ENCODE measurements around the gene PRICKLE1. TPM values are rescaled to one million over a fixed set of nuclear protein-coding genes. Genes with fewer than 3 reads are reported as not detected.

PRICKLE1 gene
- total RNA-seq, 5 donors from 2014 or later (not counting 1 experiment from before 2014, with no cell fraction given), result 0.29 to 1.1 (median 0.43) TPM

- no CpG with 5 or more reads among the region's 1 CpG for WGBS (ENCODE audit: insufficient coverage)
- Histone ChIP-seq H3K4me3 (ENCODE audit: control insufficient read depth in 1 of 2, extremely low read depth in 1 of 2, low read length in 1 of 2) (no peak overlapping the region), H3K4me1 (ENCODE audit: control insufficient read depth in 1 of 2, extremely low read depth in 1 of 2, insufficient read depth in 2 of 2, low read length in 2 of 2) (no peaks in the 10 kb centered on the region), H3K9me3 (no peaks in the 10 kb centered on the region), H3K36me3 (ENCODE audit: control insufficient read depth in 2 of 2, extremely low read depth in 1 of 2, insufficient read depth in 1 of 2, low read length in 1 of 2) (no peaks in the 10 kb centered on the region), H3K27ac (ENCODE audit: low read length) (no peak overlapping the region), H3K27me3 (replicated peaks in 1 of 2; ENCODE audit: control insufficient read depth in 2 of 2, extremely low read depth in 1 of 2, insufficient read depth in 2 of 2, low read length in 1 of 2) (no peaks in the 10 kb centered on the region)
- Mint-ChIP-seq H3K27ac (no peak overlapping the region), H3K9me3 (peaks cover 2 to 5% (median 5%) of the 10 kb centered on the region in 3 donors), H3K36me3 (no peaks in the 10 kb centered on the region), H3K4me1 (no peaks in the 10 kb centered on the region), H3K27me3 (peaks cover 7 to 15% of the 10 kb centered on the region in 2 donors), H3K4me3 (no peak overlapping the region)
- CTCF ChIA-PET, result no interaction called here
- POLR2A ChIA-PET, result no interaction called here
- no peak for ATAC-seq (replicated peaks in 1 of 4)
- no peak for DNase-seq
These were observed 77.9 kb downstream of the PRICKLE1 start for GRCh38 chr12:42511656-42512055.

DNA sequence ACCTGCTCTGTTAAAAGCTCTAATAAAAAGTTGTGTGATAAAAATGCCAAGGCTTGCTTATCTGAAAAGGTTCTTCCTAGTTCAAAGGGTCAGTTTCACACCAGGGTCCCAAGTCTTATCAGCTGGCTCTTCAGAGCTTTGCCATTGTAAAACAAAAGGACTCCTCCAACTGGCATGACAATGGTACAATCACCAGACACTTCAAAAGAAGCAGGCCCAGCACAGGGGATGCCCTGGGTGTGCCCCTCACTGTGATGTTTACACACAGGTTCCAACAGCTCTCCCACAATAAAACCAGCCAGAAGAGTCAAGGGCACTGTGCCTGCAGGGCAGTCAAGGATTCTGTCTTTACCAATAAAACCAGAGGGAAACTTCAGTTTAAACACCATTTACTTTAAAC, 78.7 kb downstream of the PRICKLE1 start:
- ChIA-PET POLR2A (no interaction called here), CTCF (no interaction called here)
- H3K9me3 ChIP-seq, result no peaks in the 10 kb centered on the region
- H3K4me3 ChIP-seq (ENCODE audit: control insufficient read depth in 1 of 2, extremely low read depth in 1 of 2, low read length in 1 of 2), result no peak overlapping the region
- no peaks in the 10 kb centered on the region for H3K36me3 Mint-ChIP-seq
- H3K27me3 Mint-ChIP-seq, result peaks cover 4 to 10% of the 10 kb centered on the region in 2 donors
- H3K4me1 Mint-ChIP-seq, result no peaks in the 10 kb centered on the region
- DNase-seq (no peak), ATAC-seq (replicated peaks in 1 of 4) (no peak)
- H3K4me1 ChIP-seq (ENCODE audit: control insufficient read depth in 1 of 2, extremely low read depth in 1 of 2, insufficient read depth in 2 of 2, low read length in 2 of 2), result no peaks in the 10 kb centered on the region
- no peak overlapping the region for H3K27ac Mint-ChIP-seq
- H3K27me3 ChIP-seq (replicated peaks in 1 of 2; ENCODE audit: control insufficient read depth in 2 of 2, extremely low read depth in 1 of 2, insufficient read depth in 2 of 2, low read length in 1 of 2), result no peaks in the 10 kb centered on the region
- no peak overlapping the region for H3K27ac ChIP-seq (ENCODE audit: low read length)
- no peaks in the 10 kb centered on the region for H3K9me3 Mint-ChIP-seq
- H3K36me3 ChIP-seq (ENCODE audit: control insufficient read depth in 2 of 2, extremely low read depth in 1 of 2, insufficient read depth in 1 of 2, low read length in 1 of 2), result no peaks in the 10 kb centered on the region
- H3K4me3 Mint-ChIP-seq, result no peak overlapping the region

- Mint-ChIP-seq H3K4me3 (no peak overlapping the region), H3K4me1 (no peaks in the 10 kb centered on the region), H3K9me3 (no peaks in the 10 kb centered on the region), H3K27ac (no peak overlapping the region), H3K27me3 (peaks cover 4 to 13% of the 10 kb centered on the region in 2 donors), H3K36me3 (no peaks in the 10 kb centered on the region)
- Histone ChIP-seq H3K4me1 (ENCODE audit: control insufficient read depth in 1 of 2, extremely low read depth in 1 of 2, insufficient read depth in 2 of 2, low read length in 2 of 2) (no peaks in the 10 kb centered on the region), H3K27ac (ENCODE audit: low read length) (no peak overlapping the region), H3K27me3 (replicated peaks in 1 of 2; ENCODE audit: control insufficient read depth in 2 of 2, extremely low read depth in 1 of 2, insufficient read depth in 2 of 2, low read length in 1 of 2) (no peaks in the 10 kb centered on the region), H3K36me3 (ENCODE audit: control insufficient read depth in 2 of 2, extremely low read depth in 1 of 2, insufficient read depth in 1 of 2, low read length in 1 of 2) (no peaks in the 10 kb centered on the region), H3K4me3 (ENCODE audit: control insufficient read depth in 1 of 2, extremely low read depth in 1 of 2, low read length in 1 of 2) (no peak overlapping the region), H3K9me3 (no peaks in the 10 kb centered on the region)
- POLR2A ChIA-PET, result no interaction called here
- WGBS (ENCODE audit: insufficient coverage), result no CpG with 5 or more reads among the region's 5 CpGs
- DNase-seq, result no peak
- ATAC-seq (replicated peaks in 1 of 4), result no peak
- CTCF ChIA-PET, result no interaction called here
These were observed 80.6 kb downstream of the PRICKLE1 start for GRCh38 chr12:42508913-42509460.

DNA sequence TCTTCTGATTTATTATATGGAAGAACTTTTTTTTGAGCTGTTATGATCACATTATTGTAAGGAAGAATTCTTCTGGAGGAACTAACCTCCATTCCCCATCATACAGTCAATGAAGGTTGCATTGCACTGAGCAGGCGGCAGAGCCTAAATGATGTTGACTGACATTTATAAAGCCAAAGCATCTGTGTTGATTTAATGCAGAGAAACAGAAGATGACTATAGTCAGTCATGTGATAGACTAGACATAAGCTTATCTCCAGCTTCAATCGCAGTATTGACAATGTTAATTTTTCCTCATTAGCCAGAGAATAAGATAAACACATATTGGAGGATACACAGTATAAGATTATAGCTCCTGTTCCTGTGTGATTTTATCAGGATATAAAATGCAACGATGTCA, 82.0 kb downstream of the PRICKLE1 start:
- Histone ChIP-seq H3K4me3 (ENCODE audit: control insufficient read depth in 1 of 2, extremely low read depth in 1 of 2, low read length in 1 of 2) (no peak overlapping the region), H3K4me1 (ENCODE audit: control insufficient read depth in 1 of 2, extremely low read depth in 1 of 2, insufficient read depth in 2 of 2, low read length in 2 of 2) (no peaks in the 10 kb centered on the region), H3K9me3 (no peaks in the 10 kb centered on the region), H3K27me3 (replicated peaks in 1 of 2; ENCODE audit: control insufficient read depth in 2 of 2, extremely low read depth in 1 of 2, insufficient read depth in 2 of 2, low read length in 1 of 2) (no peaks in the 10 kb centered on the region), H3K36me3 (ENCODE audit: control insufficient read depth in 2 of 2, extremely low read depth in 1 of 2, insufficient read depth in 1 of 2, low read length in 1 of 2) (no peaks in the 10 kb centered on the region), H3K27ac (ENCODE audit: low read length) (no peak overlapping the region)
- Mint-ChIP-seq H3K9me3 (no peaks in the 10 kb centered on the region), H3K4me3 (no peak overlapping the region), H3K4me1 (no peaks in the 10 kb centered on the region), H3K27me3 (peaks cover 4 to 13% of the 10 kb centered on the region in 2 donors), H3K36me3 (no peaks in the 10 kb centered on the region), H3K27ac (no peak overlapping the region)
- WGBS (ENCODE audit: insufficient coverage), result no CpG with 5 or more reads among the region's 3 CpGs
- no peak for DNase-seq
- ATAC-seq (replicated peaks in 1 of 4), result no peak
- CTCF ChIA-PET, result interaction anchor here in 1 of 2 donors (0.7 kb wide), 1 partner anchor 114 kb away, joined by 3 read pairs; no protein-coding TSS in a partner anchor
- POLR2A ChIA-PET, result interaction anchor here in 1 of 2 donors (0.6 kb wide), 1 partner anchor 41 kb away, joined by 12 read pairs; no protein-coding TSS in a partner anchor

DNA sequence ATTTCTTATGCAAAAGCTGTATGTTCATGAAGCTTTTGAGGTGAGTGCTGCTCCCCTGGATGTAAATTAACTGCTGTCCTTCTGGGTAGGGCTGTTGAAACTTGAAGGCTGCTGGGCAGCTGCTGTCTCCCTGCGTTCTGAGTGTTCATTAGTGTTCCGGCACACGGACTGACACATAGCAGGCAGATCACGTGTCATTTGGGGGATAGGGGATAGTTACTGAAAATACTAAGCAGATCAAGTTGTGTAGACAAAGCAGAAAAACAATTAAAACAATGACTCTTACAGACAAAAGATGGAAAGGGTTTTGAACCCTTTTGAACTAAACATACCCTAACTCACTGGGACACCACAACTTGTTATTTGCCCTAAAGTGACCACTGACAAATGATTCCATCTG, 82.5 kb downstream of the PRICKLE1 start:
- POLR2A ChIA-PET, result no interaction called here
- Mint-ChIP-seq H3K9me3 (no peaks in the 10 kb centered on the region), H3K36me3 (no peaks in the 10 kb centered on the region), H3K27ac (no peak overlapping the region), H3K27me3 (peaks cover 4 to 13% of the 10 kb centered on the region in 2 donors), H3K4me3 (no peak overlapping the region), H3K4me1 (no peaks in the 10 kb centered on the region)
- CTCF ChIA-PET, result interaction anchor here (0.7 kb wide), 2 partner anchors 13 to 113 kb away, joined by 3 to 15 read pairs; no protein-coding TSS in a partner anchor
- H3K27ac ChIP-seq (ENCODE audit: low read length), result no peak overlapping the region
- H3K36me3 ChIP-seq (ENCODE audit: control insufficient read depth in 2 of 2, extremely low read depth in 1 of 2, insufficient read depth in 1 of 2, low read length in 1 of 2), result no peaks in the 10 kb centered on the region
- H3K9me3 ChIP-seq, result no peaks in the 10 kb centered on the region
- ATAC-seq (replicated peaks in 1 of 4) (no peak), DNase-seq (no peak)
- H3K4me3 ChIP-seq (ENCODE audit: control insufficient read depth in 1 of 2, extremely low read depth in 1 of 2, low read length in 1 of 2), result no peak overlapping the region
- no peaks in the 10 kb centered on the region for H3K27me3 ChIP-seq (replicated peaks in 1 of 2; ENCODE audit: control insufficient read depth in 2 of 2, extremely low read depth in 1 of 2, insufficient read depth in 2 of 2, low read length in 1 of 2)
- WGBS (ENCODE audit: insufficient coverage), result 100% methylated on average over 2 of the region's 4 CpGs
- no peaks in the 10 kb centered on the region for H3K4me1 ChIP-seq (ENCODE audit: control insufficient read depth in 1 of 2, extremely low read depth in 1 of 2, insufficient read depth in 2 of 2, low read length in 2 of 2)

GRCh38 chr12:42504049-42504448, 85.5 kb downstream of the PRICKLE1 start:
- no peaks in the 10 kb centered on the region for H3K4me1 Mint-ChIP-seq
- ATAC-seq (replicated peaks in 1 of 4), result no peak
- POLR2A ChIA-PET, result no interaction called here

DNA sequence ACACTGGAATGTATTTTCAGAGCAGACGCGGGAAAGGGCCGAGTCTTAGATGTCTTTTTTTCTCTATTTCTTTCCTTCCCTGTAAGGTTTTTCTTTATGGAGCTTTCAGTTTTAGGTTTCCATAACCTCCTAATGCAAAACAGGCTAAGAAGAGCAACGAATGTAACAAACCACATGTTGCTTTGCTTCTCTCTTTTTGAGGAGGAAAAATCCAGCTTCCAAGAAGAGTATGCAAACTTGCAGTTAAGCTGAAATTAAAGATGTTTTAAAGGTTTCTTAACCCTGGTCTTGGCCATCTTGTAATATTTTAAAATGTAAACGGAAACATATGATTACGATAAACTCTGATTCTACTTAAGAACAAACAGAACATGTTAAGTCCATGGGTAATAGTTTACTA, 86.9 kb downstream of the PRICKLE1 start:
- Histone ChIP-seq H3K4me1 (ENCODE audit: control insufficient read depth in 1 of 2, extremely low read depth in 1 of 2, insufficient read depth in 2 of 2, low read length in 2 of 2) (no peaks in the 10 kb centered on the region), H3K4me3 (ENCODE audit: control insufficient read depth in 1 of 2, extremely low read depth in 1 of 2, low read length in 1 of 2) (no peak overlapping the region), H3K27ac (ENCODE audit: low read length) (no peak overlapping the region), H3K27me3 (replicated peaks in 1 of 2; ENCODE audit: control insufficient read depth in 2 of 2, extremely low read depth in 1 of 2, insufficient read depth in 2 of 2, low read length in 1 of 2) (no peaks in the 10 kb centered on the region), H3K36me3 (ENCODE audit: control insufficient read depth in 2 of 2, extremely low read depth in 1 of 2, insufficient read depth in 1 of 2, low read length in 1 of 2) (no peaks in the 10 kb centered on the region), H3K9me3 (no peaks in the 10 kb centered on the region)
- Mint-ChIP-seq H3K36me3 (no peaks in the 10 kb centered on the region), H3K27ac (no peak overlapping the region), H3K4me3 (no peak overlapping the region), H3K9me3 (no peaks in the 10 kb centered on the region), H3K27me3 (peaks cover 4 to 13% of the 10 kb centered on the region in 2 donors), H3K4me1 (no peaks in the 10 kb centered on the region)
- POLR2A ChIA-PET, result no interaction called here
- no peak for DNase-seq
- CTCF ChIA-PET, result no interaction called here
- no peak for ATAC-seq (replicated peaks in 1 of 4)
- 100% methylated on average over 1 of the region's 6 CpGs for WGBS (ENCODE audit: insufficient coverage)

More at GRCh38 chr12:42504049-42504448, 85.5 kb downstream of the PRICKLE1 start:
- 63% methylated on average over 5 of the region's 5 CpGs for WGBS (ENCODE audit: insufficient coverage)
- Mint-ChIP-seq H3K4me3 (no peak overlapping the region), H3K36me3 (no peaks in the 10 kb centered on the region), H3K9me3 (no peaks in the 10 kb centered on the region), H3K27ac (no peak overlapping the region), H3K27me3 (peaks cover 4 to 13% of the 10 kb centered on the region in 2 donors)
- H3K9me3 ChIP-seq, result no peaks in the 10 kb centered on the region
- H3K27me3 ChIP-seq (replicated peaks in 1 of 2; ENCODE audit: control insufficient read depth in 2 of 2, extremely low read depth in 1 of 2, insufficient read depth in 2 of 2, low read length in 1 of 2), result no peaks in the 10 kb centered on the region
- no peaks in the 10 kb centered on the region for H3K36me3 ChIP-seq (ENCODE audit: control insufficient read depth in 2 of 2, extremely low read depth in 1 of 2, insufficient read depth in 1 of 2, low read length in 1 of 2)
- no peak for DNase-seq
- CTCF ChIA-PET, result no interaction called here
- H3K4me1 ChIP-seq (ENCODE audit: control insufficient read depth in 1 of 2, extremely low read depth in 1 of 2, insufficient read depth in 2 of 2, low read length in 2 of 2), result no peaks in the 10 kb centered on the region
- no peak overlapping the region for H3K27ac ChIP-seq (ENCODE audit: low read length)
- H3K4me3 ChIP-seq (ENCODE audit: control insufficient read depth in 1 of 2, extremely low read depth in 1 of 2, low read length in 1 of 2), result no peak overlapping the region

Measured in T-cell (primary cell).